GM19351 (cell line): ENCODE measurements around the gene MPIG6B.
"Not testable (repeated sequence)": the region's sequence is repeated elsewhere in the genome, so short reads cannot be mapped to it uniquely, and the experiment has no call there.

Source experiments
- ATAC-seq: cut with Tn5 transposase; IDR thresholded peaks from one replicate; pipeline ENCODE4 v1.9.1; 2021; ENCODE audit warnings: mild to moderate bottlenecking, moderate library complexity; ENCODE audit not compliant: unreplicated experiment

The MPIG6B gene

DNA sequence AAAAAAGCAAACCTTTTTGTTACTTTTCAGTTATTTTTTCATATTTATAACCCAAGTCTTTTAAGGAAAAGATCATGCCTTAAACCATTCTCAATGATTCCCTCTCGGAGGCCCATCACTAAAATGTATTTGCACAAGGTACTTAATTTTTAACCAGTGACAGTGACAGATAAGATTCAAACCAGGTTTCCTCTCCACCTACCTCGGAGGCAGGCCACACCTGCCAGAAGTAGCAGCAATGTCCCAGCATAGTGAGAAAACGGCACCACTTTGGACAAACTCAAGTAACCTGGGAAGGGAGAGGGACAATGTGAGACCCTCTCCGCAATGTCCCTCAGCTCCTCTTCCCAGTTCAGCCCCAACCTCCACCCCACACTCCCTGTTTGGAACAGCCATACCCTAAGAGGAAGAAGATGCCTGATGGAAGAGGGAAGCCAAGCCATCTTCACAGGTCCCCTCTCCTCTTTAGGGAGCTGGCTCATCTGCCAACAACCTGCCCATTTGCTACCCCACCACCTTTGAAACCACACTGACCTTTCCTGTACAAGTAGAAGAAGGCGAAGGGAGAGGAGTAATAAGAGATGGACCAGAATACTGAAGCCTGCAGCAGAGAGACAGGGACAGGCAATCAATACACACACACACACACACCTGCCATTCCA, 22.3 kb upstream of the MPIG6B start:
- no peak for ATAC-seq

GRCh38 chr6:31701666-31702404, 21.3 kb upstream of the MPIG6B start:
- no peak for ATAC-seq

- no peak for ATAC-seq
Measured at GRCh38 chr6:31702405-31702818, 20.8 kb upstream of the MPIG6B start.

DNA sequence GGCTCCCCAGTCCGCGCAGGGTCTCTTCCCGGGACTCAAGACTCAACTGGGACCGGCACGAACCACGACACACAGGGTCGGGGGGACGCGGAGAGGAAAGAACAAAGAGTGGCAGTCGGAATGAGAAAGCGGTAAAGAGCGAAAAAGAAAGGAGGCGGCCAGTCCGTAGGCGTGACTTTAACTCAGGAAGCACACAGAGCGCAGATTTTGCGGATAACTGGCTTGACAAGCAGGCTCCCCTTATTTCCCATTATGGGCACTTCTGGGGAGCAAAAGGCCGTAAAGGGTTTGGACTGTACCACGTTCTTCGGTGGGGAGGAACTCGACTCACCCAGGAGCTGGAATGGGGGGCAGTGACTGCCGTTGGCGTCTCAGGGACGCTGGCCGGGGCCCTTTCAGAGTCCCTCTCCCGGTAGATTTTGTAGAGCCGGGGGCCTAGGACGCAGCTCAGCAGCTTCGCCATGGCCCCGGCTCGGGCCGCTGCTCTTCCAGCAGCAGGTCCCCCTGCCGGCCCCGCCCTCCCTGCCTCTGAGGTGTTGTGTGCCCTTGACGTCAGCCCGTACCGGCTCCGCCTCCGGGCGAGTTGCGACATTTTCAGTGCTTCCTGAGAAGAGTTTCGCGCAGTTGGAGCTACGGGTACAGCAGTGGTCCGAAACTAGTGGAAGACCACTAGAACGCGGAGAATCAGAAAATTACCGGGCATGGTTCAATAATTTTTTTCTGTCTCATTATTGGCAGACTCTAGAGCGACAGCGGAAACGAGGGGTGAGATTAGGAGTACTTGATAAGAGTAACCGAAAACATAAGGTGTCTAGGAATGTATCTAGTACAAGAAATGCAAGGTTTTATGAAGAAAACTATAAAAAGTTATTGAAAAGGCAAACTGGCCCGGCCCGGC, 20.1 kb upstream of the MPIG6B start, which contains the start of gene ABHD16A:
ABHD16A (minus strand) TSS at position 506 of the 898 bp plus-strand sequence; CDS start at position 463, 43 bp downstream.
- ATAC-seq, result peak; percentile 91

DNA sequence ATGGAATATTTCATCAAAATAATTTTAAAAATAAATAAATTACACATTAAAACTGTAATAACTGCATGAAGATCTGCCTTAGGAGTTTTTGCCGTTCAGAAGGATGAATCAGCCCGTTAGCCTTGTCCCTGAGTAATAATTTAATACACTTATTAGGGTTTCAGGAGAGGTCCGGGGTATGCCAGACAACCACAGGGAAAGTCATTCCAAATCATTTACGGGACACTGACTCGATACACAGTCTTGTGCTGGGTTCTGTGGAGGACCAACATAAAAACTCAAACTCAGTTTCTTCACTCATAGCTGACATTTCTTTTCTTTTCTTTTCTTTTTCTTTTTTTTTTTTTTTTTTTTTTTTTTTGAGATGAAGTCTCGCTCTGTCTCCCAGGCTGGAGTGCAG, 17.2 kb upstream of the MPIG6B start:
- ATAC-seq, result no peak

GRCh38 chr6:31706599-31706998, 16.6 kb upstream of the MPIG6B start, which contains the start of gene LY6G6F:
TSS of gene LY6G6F (plus strand) at chr6:31706866. CDS start at chr6:31706907, 41 bp downstream.
- no peak for ATAC-seq

DNA sequence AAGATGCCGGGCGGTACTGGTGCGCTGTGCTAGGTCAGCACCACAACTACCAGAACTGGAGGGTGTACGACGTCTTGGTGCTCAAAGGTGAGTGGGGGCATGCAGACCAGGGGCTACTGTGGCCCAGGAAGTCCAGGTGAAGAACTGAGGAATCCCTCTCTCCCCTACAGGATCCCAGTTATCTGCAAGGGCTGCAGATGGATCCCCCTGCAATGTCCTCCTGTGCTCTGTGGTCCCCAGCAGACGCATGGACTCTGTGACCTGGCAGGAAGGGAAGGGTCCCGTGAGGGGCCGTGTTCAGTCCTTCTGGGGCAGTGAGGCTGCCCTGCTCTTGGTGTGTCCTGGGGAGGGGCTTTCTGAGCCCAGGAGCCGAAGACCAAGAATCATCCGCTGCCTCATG, 15.5 kb upstream of the MPIG6B start:
- ATAC-seq, result no peak

GRCh38 chr6:31708224-31708623, 14.9 kb upstream of the MPIG6B start:
- no peak for ATAC-seq

DNA sequence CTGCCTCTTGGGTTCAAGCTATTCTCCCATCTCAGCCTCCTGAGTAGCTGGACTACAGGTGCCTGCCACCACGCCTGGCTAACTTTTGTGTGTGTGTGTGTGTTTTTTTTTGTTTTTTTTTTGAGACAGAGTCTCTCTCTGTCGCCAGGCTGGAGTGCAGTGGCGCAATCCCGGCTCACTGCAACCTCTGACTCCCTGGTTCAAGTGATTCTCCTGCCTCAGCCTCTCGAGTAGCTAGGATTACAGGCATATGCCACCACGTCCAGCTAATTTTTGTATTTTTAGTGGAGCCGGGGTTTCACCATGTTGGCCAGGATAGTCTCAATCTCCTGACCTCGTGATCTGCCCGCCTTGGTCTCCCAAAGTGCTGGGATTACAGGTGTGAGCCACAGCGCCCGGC, 14.0 kb upstream of the MPIG6B start:
- ATAC-seq, result not testable (repeated sequence)

DNA sequence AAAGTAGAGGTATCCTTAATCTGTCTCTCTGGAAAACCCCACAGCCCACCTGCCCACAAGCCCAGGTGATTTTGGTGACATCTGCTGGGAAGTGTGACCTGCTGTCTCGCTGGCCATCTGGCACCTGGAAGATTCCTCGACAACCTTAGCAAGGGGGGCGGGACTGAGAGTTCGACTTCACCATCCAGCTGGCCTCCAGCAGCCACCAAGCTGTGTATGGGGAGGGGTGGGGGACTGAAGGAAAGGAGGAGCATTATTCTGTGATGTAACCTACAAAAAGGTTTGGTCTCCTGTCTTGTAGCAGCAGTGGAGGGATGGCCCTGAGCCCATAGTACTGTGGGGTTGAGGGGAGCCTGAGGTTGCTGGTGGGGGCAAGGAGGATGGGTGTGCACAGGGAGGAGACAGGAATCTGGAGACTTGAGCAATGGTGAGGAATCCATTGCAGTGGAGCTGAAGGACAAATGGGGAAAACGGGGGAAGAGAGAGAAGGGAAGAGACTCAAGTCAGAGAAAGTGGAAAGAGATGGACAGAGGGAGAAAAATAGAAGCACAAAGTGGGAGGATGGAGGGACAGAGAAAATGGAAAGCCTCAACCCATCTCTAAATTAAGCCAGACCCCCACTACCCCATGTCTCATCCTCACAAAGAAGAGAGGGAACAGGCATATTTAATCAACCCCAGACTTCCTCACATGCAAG, 12.5 kb upstream of the MPIG6B start:
- no peak for ATAC-seq

DNA sequence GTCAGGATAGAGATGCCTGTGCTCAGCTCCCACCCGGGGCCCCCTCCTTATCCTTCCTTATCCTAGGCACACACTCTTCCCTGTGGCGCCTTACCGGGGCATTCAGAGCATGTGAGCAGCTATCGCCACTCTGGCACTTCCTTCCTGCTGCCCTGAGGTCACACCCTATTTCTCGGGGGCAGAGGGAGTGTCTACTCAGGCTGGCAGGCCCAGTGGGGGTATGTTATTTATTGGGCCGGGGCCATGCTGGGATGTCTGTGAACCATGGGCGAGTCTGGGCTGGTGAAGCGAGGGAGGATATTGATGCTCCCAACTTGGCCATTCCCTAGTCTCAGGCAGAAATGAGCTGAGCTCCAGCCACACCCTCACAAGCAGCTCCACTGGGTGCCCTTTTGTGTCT, 11.9 kb upstream of the MPIG6B start:
- no peak for ATAC-seq

DNA sequence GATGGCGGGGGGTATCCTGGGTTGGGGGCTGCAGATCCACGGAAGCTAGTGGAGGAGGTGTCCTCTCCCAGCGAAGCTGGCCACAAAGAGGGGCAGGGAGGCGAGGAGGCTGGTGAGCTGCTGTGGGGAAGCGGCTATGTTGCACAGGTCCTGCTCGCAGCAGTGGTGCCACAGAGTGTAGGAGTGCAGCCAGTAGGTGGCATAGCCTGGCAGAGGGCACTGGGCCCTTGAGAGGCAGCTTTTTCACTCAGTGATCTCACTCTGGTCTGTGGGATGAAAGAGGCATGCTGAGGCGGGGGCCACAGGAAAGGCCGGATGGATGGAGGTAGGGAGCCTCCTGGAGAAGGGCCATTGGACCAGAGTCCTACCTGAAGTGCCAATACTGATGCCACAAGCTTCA, 10.9 kb upstream of the MPIG6B start:
- ATAC-seq, result no peak

DNA sequence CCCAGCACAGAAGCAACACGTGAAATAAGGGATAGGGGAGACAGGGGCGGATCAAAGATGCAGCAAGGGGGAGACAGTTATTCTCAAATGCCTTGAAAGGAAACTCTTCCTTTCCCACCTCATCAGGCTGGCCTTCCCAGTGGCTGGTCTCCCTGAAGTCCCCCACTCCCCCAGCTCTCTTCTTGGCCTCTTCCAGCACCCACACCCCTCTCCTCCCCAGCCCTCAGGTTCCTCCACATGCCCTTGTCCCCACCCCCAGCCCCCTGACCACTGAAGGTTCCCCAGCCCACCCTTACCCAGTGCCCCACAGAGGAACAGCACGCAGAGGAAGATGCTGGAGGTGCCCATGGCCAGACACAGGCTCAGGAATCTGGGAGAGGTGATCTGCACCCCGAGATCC, 9.7 kb upstream of the MPIG6B start:
- ATAC-seq, result no peak

DNA sequence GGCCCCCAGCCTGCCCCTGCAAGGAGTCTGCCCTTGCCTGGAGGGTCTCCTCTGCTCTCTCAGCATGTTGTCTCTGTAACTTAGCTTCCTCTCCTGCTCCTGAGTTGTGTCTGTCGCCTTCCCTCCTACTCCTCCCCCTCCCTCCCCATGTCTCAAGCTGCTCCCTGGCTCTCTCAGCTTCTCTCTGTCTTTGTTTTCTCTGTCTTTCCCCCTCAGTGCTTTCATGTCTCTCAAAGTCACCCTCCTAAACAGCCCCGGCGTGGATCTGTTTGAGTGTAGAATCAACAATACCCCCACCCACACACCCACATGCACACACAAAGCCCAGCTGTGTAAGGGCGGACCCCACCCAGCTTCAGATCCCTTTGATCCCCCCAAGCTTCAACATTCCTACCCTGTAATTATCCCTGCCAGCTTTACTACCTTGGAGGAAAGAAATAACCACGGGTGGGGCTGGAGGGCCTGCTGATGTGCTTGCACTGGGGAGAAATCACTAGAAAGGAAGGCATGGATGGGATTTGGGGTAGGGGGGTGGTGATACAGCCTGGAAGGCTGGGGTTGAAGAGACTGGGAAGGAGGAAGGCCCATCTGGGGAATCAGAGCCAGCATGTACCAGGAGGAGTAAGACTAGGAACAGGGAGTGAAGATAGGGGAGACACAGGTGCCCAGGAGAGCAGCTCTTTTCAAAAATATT, 9.0 kb upstream of the MPIG6B start:
- no peak for ATAC-seq

- ATAC-seq, result no peak
Measured at GRCh38 chr6:31715022-31715958, 7.9 kb upstream of the MPIG6B start, which contains the start of gene LY6G6D. TSS of gene LY6G6D (plus strand) at chr6:31715348. CDS start at chr6:31715356, 8 bp downstream.

GRCh38 chr6:31717499-31718222, 5.5 kb upstream of the MPIG6B start:
- no peak for ATAC-seq

- ATAC-seq, result no peak
Measured at GRCh38 chr6:31718265-31718664, 4.9 kb upstream of the MPIG6B start.

DNA sequence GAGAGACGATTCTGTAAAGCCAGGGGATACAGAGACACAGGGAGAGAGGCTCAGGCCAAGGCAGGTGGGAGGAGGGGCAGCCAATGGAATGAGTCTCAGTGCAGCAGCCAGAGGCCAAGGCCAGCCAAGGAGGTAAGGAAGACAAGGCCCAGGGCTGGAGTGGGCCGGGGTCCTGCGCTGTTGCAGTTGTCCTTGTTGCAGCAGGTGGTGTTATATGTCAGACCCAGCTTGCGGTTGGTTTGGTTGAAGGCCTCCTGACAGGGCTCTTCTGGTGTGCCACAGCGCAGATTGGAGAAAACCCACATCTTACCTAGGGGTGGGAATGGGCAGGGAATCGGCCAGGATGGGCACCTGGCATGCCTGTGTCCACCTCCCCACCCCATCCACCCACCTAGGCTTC, 4.2 kb upstream of the MPIG6B start:
- no peak for ATAC-seq
